Activated naive CD4-positive, alpha-beta T cell treated with anti-CD3 and anti-CD28 coated beads for 36 hours (primary cell): ENCODE results near the gene EHBP1. TPM values are rescaled to one million over a fixed set of nuclear protein-coding genes. Genes with fewer than 3 reads are reported as not detected.

ENCODE experiments used
- CTCF ChIA-PET: fragments of 350-600 bp; sonication (Branson Sonifier 250); formaldehyde crosslinking; loops from one replicate; lab custom pipeline; 2021; ENCODE audit warnings: antibody characterized with exemption; lab: Charles Lee
- DNase-seq: peaks from one replicate; pipeline ENCODE4 v3.0.0-alpha.2; 2020
- H3K27ac Mint-ChIP-seq: one replicate; pipeline ENCODE4 v1.8.0; 2021; ENCODE audit warnings: mild to moderate bottlenecking, mixed read lengths
- H3K27me3 Mint-ChIP-seq: one replicate; pipeline ENCODE4 v1.8.0; 2021; ENCODE audit warnings: low read depth, mixed read lengths
- H3K36me3 Mint-ChIP-seq: one replicate; pipeline ENCODE4 v1.8.0; 2021; ENCODE audit warnings: low read depth, mixed read lengths
- H3K4me1 Mint-ChIP-seq: one replicate; pipeline ENCODE4 v1.8.0; 2021; ENCODE audit warnings: low read depth, mixed read lengths
- H3K4me3 Mint-ChIP-seq: one replicate; pipeline ENCODE4 v1.8.0; 2021; ENCODE audit warnings: mild to moderate bottlenecking, moderate library complexity, mixed read lengths
- H3K9me3 Mint-ChIP-seq: one replicate; pipeline ENCODE4 v1.8.0; 2021; ENCODE audit warnings: mixed read lengths
- intact Hi-C: fragments of 100-400 bp; cut with micrococcal nuclease; formaldehyde crosslinking; loops from one replicate; pipeline ENCODE4 v1.15.1; 2023
- total RNA-seq, 2 experiments: library from RNA; stranded (reverse); gene quantifications; one replicate each; pipeline ENCODE4 v1.2.3, GENCODE V29; 2021

EHBP1 gene
- total RNA-seq, 2 experiments from 2014 or later, result 17.4 to 17.5 TPM

- Mint-ChIP-seq H3K27ac (no peak overlapping the region), H3K4me1 (no peaks in the 10 kb centered on the region), H3K36me3 (no peaks in the 10 kb centered on the region), H3K27me3 (no peaks in the 10 kb centered on the region), H3K9me3 (no peaks in the 10 kb centered on the region), H3K4me3 (no peak overlapping the region)
- no peak for DNase-seq
- intact Hi-C loops, result no loop called here
- CTCF ChIA-PET, result no interaction called here
Observed at GRCh38 chr2:62934517-62934916, 229.0 kb downstream of the EHBP1 start.

- H3K27ac Mint-ChIP-seq, result no peak overlapping the region
- no peaks in the 10 kb centered on the region for H3K4me1 Mint-ChIP-seq
- CTCF ChIA-PET, result no interaction called here
- no peak overlapping the region for H3K4me3 Mint-ChIP-seq
- intact Hi-C loops, result no loop called here
- no peaks in the 10 kb centered on the region for H3K27me3 Mint-ChIP-seq
- peaks cover 3% of the 10 kb centered on the region for H3K36me3 Mint-ChIP-seq
- no peak for DNase-seq
- H3K9me3 Mint-ChIP-seq, result no peaks in the 10 kb centered on the region
Observed at GRCh38 chr2:62938126-62938525, 232.6 kb downstream of the EHBP1 start.

- no peak for DNase-seq
- no peak overlapping the region for H3K27ac Mint-ChIP-seq
- no peak overlapping the region for H3K4me3 Mint-ChIP-seq
- no peaks in the 10 kb centered on the region for H3K4me1 Mint-ChIP-seq
- no peaks in the 10 kb centered on the region for H3K27me3 Mint-ChIP-seq
- H3K9me3 Mint-ChIP-seq, result no peaks in the 10 kb centered on the region
- CTCF ChIA-PET, result no interaction called here
- H3K36me3 Mint-ChIP-seq, result peaks cover 3% of the 10 kb centered on the region
- intact Hi-C loops, result no loop called here
Observed at GRCh38 chr2:62939735-62940491, 234.4 kb downstream of the EHBP1 start.

GRCh38 chr2:62940697-62941096 lies 235.2 kb downstream of the EHBP1 start:
- CTCF ChIA-PET, result no interaction called here
- intact Hi-C loops, result no loop called here
- Mint-ChIP-seq H3K4me1 (no peaks in the 10 kb centered on the region), H3K9me3 (no peaks in the 10 kb centered on the region), H3K4me3 (no peak overlapping the region), H3K36me3 (peaks cover 3% of the 10 kb centered on the region), H3K27me3 (no peaks in the 10 kb centered on the region), H3K27ac (no peak overlapping the region)
- DNase-seq, result no peak

GRCh38 chr2:62941413-62941812 lies 235.9 kb downstream of the EHBP1 start:
- Mint-ChIP-seq H3K4me1 (no peaks in the 10 kb centered on the region), H3K9me3 (no peaks in the 10 kb centered on the region), H3K4me3 (no peak overlapping the region), H3K36me3 (peaks cover 3% of the 10 kb centered on the region), H3K27ac (no peak overlapping the region), H3K27me3 (no peaks in the 10 kb centered on the region)
- DNase-seq, result no peak
- intact Hi-C loops, result no loop called here
- CTCF ChIA-PET, result no interaction called here

GRCh38 chr2:62944362-62944761 lies 238.8 kb downstream of the EHBP1 start:
- no peaks in the 10 kb centered on the region for H3K27me3 Mint-ChIP-seq
- no peaks in the 10 kb centered on the region for H3K4me1 Mint-ChIP-seq
- H3K4me3 Mint-ChIP-seq, result no peak overlapping the region
- intact Hi-C loops, result no loop called here
- no peak overlapping the region for H3K27ac Mint-ChIP-seq
- no peaks in the 10 kb centered on the region for H3K9me3 Mint-ChIP-seq
- CTCF ChIA-PET, result no interaction called here
- no peak for DNase-seq
- H3K36me3 Mint-ChIP-seq, result peaks cover 3% of the 10 kb centered on the region

GRCh38 chr2:62947403-62947802 lies 241.9 kb downstream of the EHBP1 start:
- H3K36me3 Mint-ChIP-seq, result peaks cover 4% of the 10 kb centered on the region
- no peaks in the 10 kb centered on the region for H3K27me3 Mint-ChIP-seq
- H3K27ac Mint-ChIP-seq, result no peak overlapping the region
- no peaks in the 10 kb centered on the region for H3K9me3 Mint-ChIP-seq
- CTCF ChIA-PET, result no interaction called here
- H3K4me1 Mint-ChIP-seq, result no peaks in the 10 kb centered on the region
- intact Hi-C loops, result no loop called here
- no peak for DNase-seq
- H3K4me3 Mint-ChIP-seq, result no peak overlapping the region

- Mint-ChIP-seq H3K4me3 (no peak overlapping the region), H3K4me1 (no peaks in the 10 kb centered on the region), H3K9me3 (no peaks in the 10 kb centered on the region), H3K27ac (no peak overlapping the region), H3K27me3 (no peaks in the 10 kb centered on the region), H3K36me3 (peaks cover 3% of the 10 kb centered on the region)
- CTCF ChIA-PET, result no interaction called here
- intact Hi-C loops, result no loop called here
- DNase-seq, result no peak
Observed at GRCh38 chr2:62956651-62957050, 251.1 kb downstream of the EHBP1 start.

- DNase-seq, result no peak
- Mint-ChIP-seq H3K4me1 (no peaks in the 10 kb centered on the region), H3K4me3 (no peak overlapping the region), H3K36me3 (peaks cover 1% of the 10 kb centered on the region), H3K27ac (no peak overlapping the region), H3K27me3 (no peaks in the 10 kb centered on the region), H3K9me3 (no peaks in the 10 kb centered on the region)
- CTCF ChIA-PET, result no interaction called here
- intact Hi-C loops, result no loop called here
Observed at GRCh38 chr2:62958206-62958605, 252.7 kb downstream of the EHBP1 start.

GRCh38 chr2:62964050-62964449 lies 258.5 kb downstream of the EHBP1 start:
- Mint-ChIP-seq H3K27ac (no peak overlapping the region), H3K27me3 (no peaks in the 10 kb centered on the region), H3K36me3 (no peaks in the 10 kb centered on the region), H3K4me3 (no peak overlapping the region), H3K9me3 (no peaks in the 10 kb centered on the region), H3K4me1 (no peaks in the 10 kb centered on the region)
- CTCF ChIA-PET, result interaction anchor here (0.6 to 1.2 kb wide), 2 partner anchors 10 to 278 kb away, joined by 3 to 5 read pairs; no protein-coding TSS in a partner anchor
- no peak for DNase-seq
- intact Hi-C loops, result no loop called here

- CTCF ChIA-PET, result interaction anchor here (0.6 to 1.2 kb wide), 2 partner anchors 9 to 279 kb away, joined by 3 to 5 read pairs; no protein-coding TSS in a partner anchor
- Mint-ChIP-seq H3K27me3 (no peaks in the 10 kb centered on the region), H3K36me3 (no peaks in the 10 kb centered on the region), H3K4me1 (no peaks in the 10 kb centered on the region), H3K4me3 (no peak overlapping the region), H3K9me3 (no peaks in the 10 kb centered on the region), H3K27ac (no peak overlapping the region)
- intact Hi-C loops, result no loop called here
- DNase-seq, result no peak
Observed at GRCh38 chr2:62964671-62965070, 259.2 kb downstream of the EHBP1 start.

- Mint-ChIP-seq H3K4me3 (no peak overlapping the region), H3K27me3 (no peaks in the 10 kb centered on the region), H3K27ac (no peak overlapping the region), H3K9me3 (no peaks in the 10 kb centered on the region), H3K36me3 (no peaks in the 10 kb centered on the region), H3K4me1 (no peaks in the 10 kb centered on the region)
- intact Hi-C loops, result no loop called here
- no peak for DNase-seq
- CTCF ChIA-PET, result no interaction called here
Observed at GRCh38 chr2:62966991-62967390, 261.5 kb downstream of the EHBP1 start.

- no peaks in the 10 kb centered on the region for H3K4me1 Mint-ChIP-seq
- no peak overlapping the region for H3K4me3 Mint-ChIP-seq
- no peaks in the 10 kb centered on the region for H3K9me3 Mint-ChIP-seq
- CTCF ChIA-PET, result no interaction called here
- intact Hi-C loops, result no loop called here
- H3K27me3 Mint-ChIP-seq, result no peaks in the 10 kb centered on the region
- no peak overlapping the region for H3K27ac Mint-ChIP-seq
- DNase-seq, result no peak
- no peaks in the 10 kb centered on the region for H3K36me3 Mint-ChIP-seq
Observed at GRCh38 chr2:62968168-62968567, 262.7 kb downstream of the EHBP1 start.
